ENCODE data around the gene PTGER3. TPM values are rescaled to one million over a fixed set of nuclear protein-coding genes. Genes with fewer than 3 reads are reported as not detected.

Gene PTGER3
- total RNA-seq, 1 experiment from 2014 or later: 0.08 TPM

- Histone ChIP-seq H3K4me3 (ENCODE audit: low read depth in 2 of 2, low read length in 2 of 2) (no peak overlapping the region), H3K27me3 (ENCODE audit: control insufficient read depth, insufficient read depth, low read length) (peaks cover 4% of the 10 kb centered on the region; the same call in 1 of the 2 replicates), H3K36me3 (ENCODE audit: control insufficient read depth, insufficient read depth, low read length) (peaks cover 19% of the 10 kb centered on the region), H3K9me3 (ENCODE audit: control insufficient read depth, insufficient read depth, low read depth, low read length) (peaks cover 7% of the 10 kb centered on the region; the same call in 1 of the 2 replicates), H3K27ac (ENCODE audit: low read length) (no peak overlapping the region), H3K4me1 (ENCODE audit: control insufficient read depth, insufficient read depth, low read length) (peaks cover 10% of the 10 kb centered on the region; the same call in 1 of the 2 replicates)
- ChIA-PET CTCF (no interaction called here), POLR2A (no interaction called here)
- intact Hi-C loops (cut with micrococcal nuclease; ENCODE audit: unreplicated experiment): no loop called here
- in situ Hi-C loops (cut with HindIII; ENCODE audit: low pct_unique_long_range_greater_than_20kb, low sequenced_read_pairs): no loop called here
- BruUV-seq (replicated peaks): no TSS peak
- no peak for ATAC-seq
- no peak for DNase-seq (ENCODE audit: low read depth, low spot score)
- TF ChIP-seq, protein P1, sequence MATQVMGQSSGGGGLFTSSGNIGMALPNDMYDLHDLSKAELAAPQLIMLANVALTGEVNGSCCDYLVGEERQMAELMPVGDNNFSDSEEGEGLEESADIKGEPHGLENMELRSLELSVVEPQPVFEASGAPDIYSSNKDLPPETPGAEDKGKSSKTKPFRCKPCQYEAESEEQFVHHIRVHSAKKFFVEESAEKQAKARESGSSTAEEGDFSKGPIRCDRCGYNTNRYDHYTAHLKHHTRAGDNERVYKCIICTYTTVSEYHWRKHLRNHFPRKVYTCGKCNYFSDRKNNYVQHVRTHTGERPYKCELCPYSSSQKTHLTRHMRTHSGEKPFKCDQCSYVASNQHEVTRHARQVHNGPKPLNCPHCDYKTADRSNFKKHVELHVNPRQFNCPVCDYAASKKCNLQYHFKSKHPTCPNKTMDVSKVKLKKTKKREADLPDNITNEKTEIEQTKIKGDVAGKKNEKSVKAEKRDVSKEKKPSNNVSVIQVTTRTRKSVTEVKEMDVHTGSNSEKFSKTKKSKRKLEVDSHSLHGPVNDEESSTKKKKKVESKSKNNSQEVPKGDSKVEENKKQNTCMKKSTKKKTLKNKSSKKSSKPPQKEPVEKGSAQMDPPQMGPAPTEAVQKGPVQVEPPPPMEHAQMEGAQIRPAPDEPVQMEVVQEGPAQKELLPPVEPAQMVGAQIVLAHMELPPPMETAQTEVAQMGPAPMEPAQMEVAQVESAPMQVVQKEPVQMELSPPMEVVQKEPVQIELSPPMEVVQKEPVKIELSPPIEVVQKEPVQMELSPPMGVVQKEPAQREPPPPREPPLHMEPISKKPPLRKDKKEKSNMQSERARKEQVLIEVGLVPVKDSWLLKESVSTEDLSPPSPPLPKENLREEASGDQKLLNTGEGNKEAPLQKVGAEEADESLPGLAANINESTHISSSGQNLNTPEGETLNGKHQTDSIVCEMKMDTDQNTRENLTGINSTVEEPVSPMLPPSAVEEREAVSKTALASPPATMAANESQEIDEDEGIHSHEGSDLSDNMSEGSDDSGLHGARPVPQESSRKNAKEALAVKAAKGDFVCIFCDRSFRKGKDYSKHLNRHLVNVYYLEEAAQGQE (IDR thresholded peaks at IDR 0.05; ENCODE audit: insufficient read depth in 1 of 2, low read depth in 2 of 2, low read length in 1 of 2): no peak
- no peak for TF ChIP-seq TCF7L2 (IDR thresholded peaks at IDR 0.05; ENCODE audit: low read depth, low read length)
- no peak for TF ChIP-seq SIN3A (IDR thresholded peaks at IDR 0.05; ENCODE audit: borderline replicate concordance, insufficient read depth, low read depth, low read length)
- TF ChIP-seq, protein P2, sequence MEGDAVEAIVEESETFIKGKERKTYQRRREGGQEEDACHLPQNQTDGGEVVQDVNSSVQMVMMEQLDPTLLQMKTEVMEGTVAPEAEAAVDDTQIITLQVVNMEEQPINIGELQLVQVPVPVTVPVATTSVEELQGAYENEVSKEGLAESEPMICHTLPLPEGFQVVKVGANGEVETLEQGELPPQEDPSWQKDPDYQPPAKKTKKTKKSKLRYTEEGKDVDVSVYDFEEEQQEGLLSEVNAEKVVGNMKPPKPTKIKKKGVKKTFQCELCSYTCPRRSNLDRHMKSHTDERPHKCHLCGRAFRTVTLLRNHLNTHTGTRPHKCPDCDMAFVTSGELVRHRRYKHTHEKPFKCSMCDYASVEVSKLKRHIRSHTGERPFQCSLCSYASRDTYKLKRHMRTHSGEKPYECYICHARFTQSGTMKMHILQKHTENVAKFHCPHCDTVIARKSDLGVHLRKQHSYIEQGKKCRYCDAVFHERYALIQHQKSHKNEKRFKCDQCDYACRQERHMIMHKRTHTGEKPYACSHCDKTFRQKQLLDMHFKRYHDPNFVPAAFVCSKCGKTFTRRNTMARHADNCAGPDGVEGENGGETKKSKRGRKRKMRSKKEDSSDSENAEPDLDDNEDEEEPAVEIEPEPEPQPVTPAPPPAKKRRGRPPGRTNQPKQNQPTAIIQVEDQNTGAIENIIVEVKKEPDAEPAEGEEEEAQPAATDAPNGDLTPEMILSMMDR (IDR thresholded peaks at IDR 0.05): no peak
- no peak for TF ChIP-seq POLR2AphosphoS5 (IDR thresholded peaks at IDR 0.05; ENCODE audit: low read depth, low read length)
Measured at GRCh38 chr1:71083271-71083670, 35.7 kb upstream of the PTGER3 start.

- Histone ChIP-seq H3K9me3 (ENCODE audit: control insufficient read depth, insufficient read depth, low read depth, low read length) (peaks cover 7% of the 10 kb centered on the region; the same call in 1 of the 2 replicates), H3K4me3 (ENCODE audit: low read depth in 2 of 2, low read length in 2 of 2) (peak overlapping the region; percentile 95 to 100), H3K36me3 (ENCODE audit: control insufficient read depth, insufficient read depth, low read length) (peaks cover 34% of the 10 kb centered on the region), H3K27ac (ENCODE audit: low read length) (peak overlapping the region; percentile 99), H3K27me3 (ENCODE audit: control insufficient read depth, insufficient read depth, low read length) (peaks cover 4% of the 10 kb centered on the region; the same call in 1 of the 2 replicates), H3K4me1 (ENCODE audit: control insufficient read depth, insufficient read depth, low read length) (peaks cover 10% of the 10 kb centered on the region; the same call in 1 of the 2 replicates)
- in situ Hi-C loops (cut with HindIII; ENCODE audit: low pct_unique_long_range_greater_than_20kb, low sequenced_read_pairs): no loop called here
- TF ChIP-seq SIN3A (IDR thresholded peaks at IDR 0.05; ENCODE audit: borderline replicate concordance, insufficient read depth, low read depth, low read length) (no peak), TCF7L2 (IDR thresholded peaks at IDR 0.05; ENCODE audit: low read depth, low read length) (no peak), POLR2AphosphoS5 (IDR thresholded peaks at IDR 0.05; ENCODE audit: low read depth, low read length) (no peak)
- TF ChIP-seq, protein P2 (IDR thresholded peaks at IDR 0.05): no peak
- TF ChIP-seq, protein P1 (IDR thresholded peaks at IDR 0.05; ENCODE audit: insufficient read depth in 1 of 2, low read depth in 2 of 2, low read length in 1 of 2): no peak
- intact Hi-C loops (cut with micrococcal nuclease; ENCODE audit: unreplicated experiment): no loop called here
- ATAC-seq (no peak), DNase-seq (ENCODE audit: low read depth, low spot score) (no peak)
- ChIA-PET POLR2A (no interaction called here), CTCF (no interaction called here)
- BruUV-seq (replicated peaks): TSS peak; percentile 97
Measured at GRCh38 chr1:71081697-71082080, 34.1 kb upstream of the PTGER3 start.

Measured in Panc1 (cell line).